K562 (cell line): Measurements from ENCODE around the gene ATP13A2. TPM values are rescaled to one million over a fixed set of nuclear protein-coding genes. Genes with fewer than 3 reads are reported as not detected.

Experiments
- DMBX1 ChIP-seq: fragments of 250-450 bp; sonication (Bioruptor Pico); IDR thresholded peaks from 2 replicates; pipeline ENCODE4 v1.8.0; 2022; ENCODE audit warnings: inconsistent platforms, mild to moderate bottlenecking, moderate library complexity, borderline replicate concordance
- POLR2AphosphoS5 ChIP-seq: IDR thresholded peaks from 2 replicates; pipeline ENCODE4 v1.6.1; 2011; ENCODE audit warnings: mild to moderate bottlenecking, low read depth, low read length, moderate library complexity; ENCODE audit not compliant: control insufficient read depth, insufficient read depth
- PTRF ChIP-seq: fragments of 450-650 bp; IDR thresholded peaks from 2 replicates; pipeline ENCODE4 v1.6.1; 2016; ENCODE audit warnings: mild to moderate bottlenecking, missing genetic modification characterization, missing compliant biosample characterization
- ZC3H8 ChIP-seq: fragments of 450-650 bp; IDR thresholded peaks from 2 replicates; pipeline ENCODE4 v1.6.1; 2017
- ZNF217 ChIP-seq: sonication (generic); formaldehyde crosslinking; IDR thresholded peaks from 2 replicates; pipeline ENCODE4 v1.8.0; 2022; ENCODE audit warnings: mild to moderate bottlenecking, missing genetic modification reagents
- polyA plus RNA-seq, 8 experiments: library from polyadenylated mRNA; depleted of rRNA in 4 of 8; stranded (reverse) in 5 of 8; unstranded in 3 of 8; fragments of >200 nt; fragmentation: Nextera tagmentation in 2 of 8; fragmentation: Illumina TruSeq in 1 of 8; extraction: Ambion mirVana in 2 of 8; extraction: Trizol in 1 of 8; gene quantifications; 2 replicates each; pipeline versions ENCODE4 v1.2.1 to v1.2.3, GENCODE V29; 2011 to 2014; ENCODE audit warnings: inconsistent platforms in 1 of 8, missing spikeins in 1 of 8
- total RNA-seq, 7 experiments: library from RNA; depleted of rRNA in 6 of 7; stranded (reverse); fragments of >200 nt in 6 of 7; fragmentation: Illumina TruSeq in 2 of 7; extraction: Trizol in 2 of 7; gene quantifications; 2 replicates each; pipeline versions ENCODE4 v1.2.1 to v1.2.3, GENCODE V29; 2011 to 2021; ENCODE audit warnings: low replicate concordance in 1 of 7
- TF ChIP-seq, protein P1 (sequence below): sonication (generic); formaldehyde crosslinking; IDR thresholded peaks from 2 replicates; pipeline ENCODE4 v1.8.1; 2023; ENCODE audit warnings: missing genetic modification reagents, mild to moderate bottlenecking, borderline replicate concordance

ATP13A2 gene
- total and polyA plus RNA-seq, 9 of the 15 experiments (the other 6 are each of a cell fraction or from before 2014, with no cell fraction given), result 0.36 to 56.3 (median 16.3) TPM

GRCh38 chr1:16944038-16944437 is 67.7 kb downstream of the ATP13A2 start (continued):
- TF ChIP-seq, protein P1, sequence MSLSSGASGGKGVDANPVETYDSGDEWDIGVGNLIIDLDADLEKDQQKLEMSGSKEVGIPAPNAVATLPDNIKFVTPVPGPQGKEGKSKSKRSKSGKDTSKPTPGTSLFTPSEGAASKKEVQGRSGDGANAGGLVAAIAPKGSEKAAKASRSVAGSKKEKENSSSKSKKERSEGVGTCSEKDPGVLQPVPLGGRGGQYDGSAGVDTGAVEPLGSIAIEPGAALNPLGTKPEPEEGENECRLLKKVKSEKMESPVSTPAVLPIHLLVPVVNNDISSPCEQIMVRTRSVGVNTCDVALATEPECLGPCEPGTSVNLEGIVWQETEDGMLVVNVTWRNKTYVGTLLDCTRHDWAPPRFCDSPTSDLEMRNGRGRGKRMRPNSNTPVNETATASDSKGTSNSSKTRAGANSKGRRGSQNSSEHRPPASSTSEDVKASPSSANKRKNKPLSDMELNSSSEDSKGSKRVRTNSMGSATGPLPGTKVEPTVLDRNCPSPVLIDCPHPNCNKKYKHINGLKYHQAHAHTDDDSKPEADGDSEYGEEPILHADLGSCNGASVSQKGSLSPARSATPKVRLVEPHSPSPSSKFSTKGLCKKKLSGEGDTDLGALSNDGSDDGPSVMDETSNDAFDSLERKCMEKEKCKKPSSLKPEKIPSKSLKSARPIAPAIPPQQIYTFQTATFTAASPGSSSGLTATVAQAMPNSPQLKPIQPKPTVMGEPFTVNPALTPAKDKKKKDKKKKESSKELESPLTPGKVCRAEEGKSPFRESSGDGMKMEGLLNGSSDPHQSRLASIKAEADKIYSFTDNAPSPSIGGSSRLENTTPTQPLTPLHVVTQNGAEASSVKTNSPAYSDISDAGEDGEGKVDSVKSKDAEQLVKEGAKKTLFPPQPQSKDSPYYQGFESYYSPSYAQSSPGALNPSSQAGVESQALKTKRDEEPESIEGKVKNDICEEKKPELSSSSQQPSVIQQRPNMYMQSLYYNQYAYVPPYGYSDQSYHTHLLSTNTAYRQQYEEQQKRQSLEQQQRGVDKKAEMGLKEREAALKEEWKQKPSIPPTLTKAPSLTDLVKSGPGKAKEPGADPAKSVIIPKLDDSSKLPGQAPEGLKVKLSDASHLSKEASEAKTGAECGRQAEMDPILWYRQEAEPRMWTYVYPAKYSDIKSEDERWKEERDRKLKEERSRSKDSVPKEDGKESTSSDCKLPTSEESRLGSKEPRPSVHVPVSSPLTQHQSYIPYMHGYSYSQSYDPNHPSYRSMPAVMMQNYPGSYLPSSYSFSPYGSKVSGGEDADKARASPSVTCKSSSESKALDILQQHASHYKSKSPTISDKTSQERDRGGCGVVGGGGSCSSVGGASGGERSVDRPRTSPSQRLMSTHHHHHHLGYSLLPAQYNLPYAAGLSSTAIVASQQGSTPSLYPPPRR (CRISPR knock-in tag), result no peak
- TF ChIP-seq PTRF, result no peak
- no peak for TF ChIP-seq ZNF217 (CRISPR knock-in tag)
- no peak for TF ChIP-seq POLR2AphosphoS5
- no peak for TF ChIP-seq ZC3H8
- no peak for TF ChIP-seq DMBX1 (CRISPR knock-in tag)
